Common myeloid progenitor, CD34-positive (primary cell): ENCODE data around the gene ABAT.

Source experiments
- CTCF ChIA-PET: fragments of 350-600 bp; sonication (Branson Sonifier 250); formaldehyde crosslinking; loops from one replicate; lab custom pipeline; 2021; ENCODE audit warnings: antibody characterized with exemption; lab: Charles Lee
- POLR2A ChIA-PET: fragments of 350-600 bp; sonication (Branson Sonifier 250); formaldehyde crosslinking; loops from one replicate; lab custom pipeline; 2021; ENCODE audit warnings: antibody characterized with exemption; lab: Charles Lee
- DNase-seq, 3 donors: peaks; one replicate each; pipeline versions ENCODE4 v3.0.0 to v3.0.0-alpha.2; 2013
- H3K27ac ChIP-seq, 2 experiments: 1 replicate in 1 of 2; 2 replicates in 1 of 2; pipeline ENCODE4 v1.7.0; 2013; ENCODE audit warnings: inconsistent platforms in 2 of 2, low read length in 2 of 2, mild to moderate bottlenecking in 2 of 2, low read depth in 1 of 2, moderate library complexity in 1 of 2; ENCODE audit not compliant: severe bottlenecking in 2 of 2, insufficient read depth in 1 of 2, poor library complexity in 1 of 2
- H3K27me3 ChIP-seq, 5 experiments: replicated peaks in 2 of 5; 1 replicate in 3 of 5; 2 replicates in 2 of 5; pipeline versions ENCODE4 v1.6.1 to v1.7.0; 2013; ENCODE audit warnings: low read length in 4 of 5, mild to moderate bottlenecking in 2 of 5, moderate library complexity in 2 of 5, inconsistent platforms in 1 of 5; ENCODE audit not compliant: insufficient read depth in 5 of 5, control insufficient read depth in 4 of 5
- H3K36me3 ChIP-seq, 4 experiments: 1 replicate in 2 of 4; 2 replicates in 2 of 4; pipeline versions ENCODE4 v1.6.1 to v1.7.0; 2013; ENCODE audit warnings: low read length in 3 of 4, control low read depth in 1 of 4, mild to moderate bottlenecking in 1 of 4; ENCODE audit not compliant: control insufficient read depth in 4 of 4, insufficient read depth in 4 of 4
- H3K4me1 ChIP-seq, 4 experiments: 1 replicate in 3 of 4; 2 replicates in 1 of 4; pipeline versions ENCODE4 v1.6.1 to v1.7.1; 2013; ENCODE audit warnings: low read length in 3 of 4, mild to moderate bottlenecking in 3 of 4, control low read depth in 1 of 4, inconsistent platforms in 1 of 4, moderate library complexity in 1 of 4; ENCODE audit not compliant: control insufficient read depth in 4 of 4, insufficient read depth in 4 of 4; ENCODE audit errors: control extremely low read depth in 1 of 4
- H3K4me3 ChIP-seq, 7 experiments: 1 replicate in 4 of 7; 2 replicates in 3 of 7; pipeline versions ENCODE4 v1.5.1 to v1.7.0; 2013; ENCODE audit warnings: mild to moderate bottlenecking in 7 of 7, low read length in 6 of 7, moderate library complexity in 6 of 7, inconsistent platforms in 2 of 7, low read depth in 2 of 7, control low read depth in 1 of 7; ENCODE audit not compliant: insufficient read depth in 4 of 7, control insufficient read depth in 1 of 7; ENCODE audit errors: extremely low read depth in 1 of 7
- H3K9me3 ChIP-seq, 5 experiments: 1 replicate in 4 of 5; 2 replicates in 1 of 5; pipeline versions ENCODE4 v1.6.1 to v1.7.1; 2013; ENCODE audit warnings: low read length in 4 of 5, mild to moderate bottlenecking in 2 of 5, inconsistent platforms in 1 of 5, low read depth in 1 of 5, moderate library complexity in 1 of 5; ENCODE audit not compliant: control insufficient read depth in 4 of 5, insufficient read depth in 2 of 5; ENCODE audit errors: control extremely low read depth in 1 of 5
- WGBS: methylation state at CpG from one replicate; pipeline ENCODE4 v1.1.5; 2013; ENCODE audit not compliant: insufficient coverage; 5-methylcytosine and 5-hydroxymethylcytosine counted together

ABAT gene

GRCh38 chr16:8686879-8687278 is 12.5 kb downstream of the ABAT start:
- no peak for DNase-seq
- no peaks in the 10 kb centered on the region for H3K4me1 ChIP-seq
- H3K27ac ChIP-seq: no peak overlapping the region
- H3K9me3 ChIP-seq: peaks cover 3 to 15% (median 10%) of the 10 kb centered on the region in 5 experiments
- WGBS: 98% methylated on average over 9 of the region's 9 CpGs
- ChIA-PET POLR2A (no interaction called here), CTCF (no interaction called here)
- H3K27me3 ChIP-seq: no peaks in the 10 kb centered on the region
- H3K36me3 ChIP-seq: peaks cover 0 to 2% (median 0%) of the 10 kb centered on the region in 4 experiments
- H3K4me3 ChIP-seq: no peak overlapping the region

GRCh38 chr16:8689686-8690085 is 15.3 kb downstream of the ABAT start:
- no peaks in the 10 kb centered on the region for H3K27me3 ChIP-seq
- H3K4me3 ChIP-seq: no peak overlapping the region
- no CpG with 5 or more reads among the region's 1 CpG for WGBS
- ChIA-PET CTCF (no interaction called here), POLR2A (no interaction called here)
- no peak overlapping the region for H3K27ac ChIP-seq
- no peak for DNase-seq
- H3K36me3 ChIP-seq: peaks cover 0 to 2% (median 0%) of the 10 kb centered on the region in 4 experiments
- H3K9me3 ChIP-seq: peaks cover 3 to 15% (median 10%) of the 10 kb centered on the region in 5 experiments
- no peaks in the 10 kb centered on the region for H3K4me1 ChIP-seq

- H3K27me3 ChIP-seq: no peaks in the 10 kb centered on the region
- 93% methylated on average over 5 of the region's 8 CpGs for WGBS
- peaks cover 0 to 2% (median 0%) of the 10 kb centered on the region in 4 experiments for H3K36me3 ChIP-seq
- no peaks in the 10 kb centered on the region for H3K4me1 ChIP-seq
- no peak overlapping the region for H3K27ac ChIP-seq
- H3K9me3 ChIP-seq: peaks cover 3 to 15% (median 10%) of the 10 kb centered on the region in 5 experiments
- no peak for DNase-seq
- CTCF ChIA-PET: no interaction called here
- POLR2A ChIA-PET: no interaction called here
- no peak overlapping the region for H3K4me3 ChIP-seq
Measured at GRCh38 chr16:8691728-8692127, 17.3 kb downstream of the ABAT start.

GRCh38 chr16:8694795-8695728 is 20.6 kb downstream of the ABAT start:
- H3K4me3 ChIP-seq: no peak overlapping the region
- no peak for DNase-seq
- POLR2A ChIA-PET: no interaction called here
- H3K27me3 ChIP-seq: no peaks in the 10 kb centered on the region
- no peak overlapping the region for H3K27ac ChIP-seq
- peaks cover 0 to 7% (median 3%) of the 10 kb centered on the region in 5 experiments for H3K9me3 ChIP-seq
- H3K4me1 ChIP-seq: no peaks in the 10 kb centered on the region
- CTCF ChIA-PET: no interaction called here
- WGBS: 97% methylated on average over 16 of the region's 18 CpGs
- H3K36me3 ChIP-seq: peaks cover 0 to 2% (median 0%) of the 10 kb centered on the region in 4 experiments

- 85% methylated on average over 8 of the region's 12 CpGs for WGBS
- ChIA-PET POLR2A (no interaction called here), CTCF (no interaction called here)
Measured at GRCh38 chr16:8696880-8697279, 22.5 kb downstream of the ABAT start.

GRCh38 chr16:8697965-8698364 is 23.5 kb downstream of the ABAT start:
- Histone ChIP-seq H3K27ac (no peak overlapping the region), H3K36me3 (no peaks in the 10 kb centered on the region), H3K4me1 (no peaks in the 10 kb centered on the region), H3K9me3 (no peaks in the 10 kb centered on the region), H3K4me3 (no peak overlapping the region), H3K27me3 (no peaks in the 10 kb centered on the region)
- WGBS: 0% methylated on average over 1 of the region's 3 CpGs
- CTCF ChIA-PET: no interaction called here
- no peak for DNase-seq
- POLR2A ChIA-PET: no interaction called here

More at GRCh38 chr16:8696880-8697279, 22.5 kb downstream of the ABAT start:
- Histone ChIP-seq H3K4me3 (no peak overlapping the region), H3K27me3 (no peaks in the 10 kb centered on the region), H3K4me1 (no peaks in the 10 kb centered on the region), H3K36me3 (no peaks in the 10 kb centered on the region), H3K27ac (no peak overlapping the region), H3K9me3 (no peaks in the 10 kb centered on the region)
- no peak for DNase-seq

- ChIA-PET POLR2A (no interaction called here), CTCF (no interaction called here)
- WGBS: 100% methylated on average over 2 of the region's 2 CpGs
- H3K27me3 ChIP-seq: no peaks in the 10 kb centered on the region
- no peak overlapping the region for H3K27ac ChIP-seq
- DNase-seq: no peak
- H3K4me1 ChIP-seq: no peaks in the 10 kb centered on the region
- H3K36me3 ChIP-seq: no peaks in the 10 kb centered on the region
- no peaks in the 10 kb centered on the region for H3K9me3 ChIP-seq
- H3K4me3 ChIP-seq: no peak overlapping the region
Measured at GRCh38 chr16:8703693-8704092, 29.3 kb downstream of the ABAT start.
